ENCODE results near the gene SRRM5. TPM values are rescaled to one million over a fixed set of nuclear protein-coding genes. Genes with fewer than 3 reads are reported as not detected.
"Not testable (repeated sequence)": the region's sequence is repeated elsewhere in the genome, so short reads cannot be mapped to it uniquely, and the experiment has no call there.

Gene SRRM5
- total and polyA plus RNA-seq, 4 donors, result 0.22 to 0.49 (median 0.31) TPM; not detected in 1

DNA sequence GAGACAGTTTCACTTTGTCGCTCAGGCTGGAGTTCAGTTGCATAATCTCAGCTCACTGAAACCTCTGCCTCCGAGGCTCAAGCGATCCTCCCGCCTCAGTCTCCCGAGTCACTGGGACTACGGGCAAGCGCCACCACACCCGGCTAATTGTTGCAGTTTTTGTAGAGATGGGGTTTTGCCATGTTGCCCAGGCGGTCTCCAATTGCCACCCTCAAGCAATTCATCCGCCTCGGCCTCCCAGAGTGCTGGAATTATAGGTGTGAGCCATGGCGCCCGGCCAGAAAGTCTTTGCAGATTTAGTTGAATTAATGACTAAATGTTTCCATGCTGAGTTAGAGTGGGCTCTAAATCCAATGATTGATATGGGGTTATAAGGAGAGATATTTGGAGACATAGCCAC, 32.3 kb downstream of the SRRM5 start:
- H3K9me3 ChIP-seq (ENCODE audit: control insufficient read depth in 4 of 4, insufficient read depth in 3 of 4, low read length in 3 of 4), result peaks cover 0 to 3% (median 0%) of the 10 kb centered on the region in 4 donors
- H3K9ac ChIP-seq (ENCODE audit: insufficient read depth in 1 of 2, low read length in 2 of 2), result no peak overlapping the region
- ATAC-seq (ENCODE audit: insufficient read depth, low FRiP score) (no peak), DNase-seq (no peak)
- peaks cover 0 to 8% (median 4%) of the 10 kb centered on the region in 5 donors for H3K4me1 ChIP-seq (ENCODE audit: control insufficient read depth in 5 of 5, insufficient read depth in 5 of 5, low read length in 5 of 5)
- peaks cover 0 to 16% (median 13%) of the 10 kb centered on the region in 3 donors for H3K27me3 ChIP-seq (ENCODE audit: control insufficient read depth in 3 of 3, insufficient read depth in 3 of 3, low read length in 2 of 3)
- WGBS, 2 donors, result 74 to 82% methylated on average over 13 of the region's 13 CpGs
- peaks cover 0 to 12% (median 5%) of the 10 kb centered on the region in 4 donors for H3K36me3 ChIP-seq (ENCODE audit: control insufficient read depth in 4 of 4, insufficient read depth in 4 of 4, low read length in 4 of 4)
- TF ChIP-seq, protein P1, sequence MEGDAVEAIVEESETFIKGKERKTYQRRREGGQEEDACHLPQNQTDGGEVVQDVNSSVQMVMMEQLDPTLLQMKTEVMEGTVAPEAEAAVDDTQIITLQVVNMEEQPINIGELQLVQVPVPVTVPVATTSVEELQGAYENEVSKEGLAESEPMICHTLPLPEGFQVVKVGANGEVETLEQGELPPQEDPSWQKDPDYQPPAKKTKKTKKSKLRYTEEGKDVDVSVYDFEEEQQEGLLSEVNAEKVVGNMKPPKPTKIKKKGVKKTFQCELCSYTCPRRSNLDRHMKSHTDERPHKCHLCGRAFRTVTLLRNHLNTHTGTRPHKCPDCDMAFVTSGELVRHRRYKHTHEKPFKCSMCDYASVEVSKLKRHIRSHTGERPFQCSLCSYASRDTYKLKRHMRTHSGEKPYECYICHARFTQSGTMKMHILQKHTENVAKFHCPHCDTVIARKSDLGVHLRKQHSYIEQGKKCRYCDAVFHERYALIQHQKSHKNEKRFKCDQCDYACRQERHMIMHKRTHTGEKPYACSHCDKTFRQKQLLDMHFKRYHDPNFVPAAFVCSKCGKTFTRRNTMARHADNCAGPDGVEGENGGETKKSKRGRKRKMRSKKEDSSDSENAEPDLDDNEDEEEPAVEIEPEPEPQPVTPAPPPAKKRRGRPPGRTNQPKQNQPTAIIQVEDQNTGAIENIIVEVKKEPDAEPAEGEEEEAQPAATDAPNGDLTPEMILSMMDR (IDR thresholded peaks at IDR 0.05; ENCODE audit: control extremely low read depth, extremely low read depth), result no peak
- H3K4me3 ChIP-seq, result no peak overlapping the region
- H3K27ac ChIP-seq (ENCODE audit: low read depth in 1 of 2, low read length in 1 of 2), result no peak overlapping the region

DNA sequence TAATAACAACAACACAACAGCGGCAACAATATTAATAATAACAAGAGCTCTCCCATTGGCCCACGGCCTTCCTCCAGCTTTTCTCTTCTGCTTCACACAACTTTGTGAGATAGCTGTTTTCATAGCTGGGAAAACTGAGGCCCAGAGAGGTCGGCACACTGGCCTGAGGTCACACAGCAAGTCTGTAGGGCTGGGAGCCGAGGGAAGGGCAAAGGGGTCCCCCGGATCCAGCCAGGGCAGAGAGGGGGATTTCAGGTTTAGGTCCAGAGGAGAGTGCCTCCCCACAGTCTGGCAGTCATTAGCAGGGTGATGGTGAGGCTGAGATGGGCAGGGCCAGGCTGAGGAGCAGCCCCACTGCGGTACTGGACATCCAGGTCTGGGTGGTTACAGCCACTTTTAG, 36.7 kb downstream of the SRRM5 start:
- H3K9me3 ChIP-seq (ENCODE audit: control insufficient read depth in 4 of 4, insufficient read depth in 3 of 4, low read length in 3 of 4), result peaks cover 0 to 3% (median 0%) of the 10 kb centered on the region in 4 donors
- DNase-seq (no peak), ATAC-seq (ENCODE audit: insufficient read depth, low FRiP score) (no peak)
- TF ChIP-seq, protein P1 (IDR thresholded peaks at IDR 0.05; ENCODE audit: control extremely low read depth, extremely low read depth), result no peak
- no peak overlapping the region for H3K9ac ChIP-seq (ENCODE audit: insufficient read depth in 1 of 2, low read length in 2 of 2)
- H3K27ac ChIP-seq (ENCODE audit: low read depth in 1 of 2, low read length in 1 of 2), result no peak overlapping the region
- H3K36me3 ChIP-seq (ENCODE audit: control insufficient read depth in 4 of 4, insufficient read depth in 4 of 4, low read length in 4 of 4), result peaks cover 0 to 18% (median 5%) of the 10 kb centered on the region in 4 donors
- H3K27me3 ChIP-seq (ENCODE audit: control insufficient read depth in 3 of 3, insufficient read depth in 3 of 3, low read length in 2 of 3), result no peaks in the 10 kb centered on the region
- no peak overlapping the region for H3K4me3 ChIP-seq
- 98 to 99% methylated on average over 6 of the region's 6 CpGs for WGBS, 2 donors
- H3K4me1 ChIP-seq (ENCODE audit: control insufficient read depth in 5 of 5, insufficient read depth in 5 of 5, low read length in 5 of 5), result no peaks in the 10 kb centered on the region

DNA sequence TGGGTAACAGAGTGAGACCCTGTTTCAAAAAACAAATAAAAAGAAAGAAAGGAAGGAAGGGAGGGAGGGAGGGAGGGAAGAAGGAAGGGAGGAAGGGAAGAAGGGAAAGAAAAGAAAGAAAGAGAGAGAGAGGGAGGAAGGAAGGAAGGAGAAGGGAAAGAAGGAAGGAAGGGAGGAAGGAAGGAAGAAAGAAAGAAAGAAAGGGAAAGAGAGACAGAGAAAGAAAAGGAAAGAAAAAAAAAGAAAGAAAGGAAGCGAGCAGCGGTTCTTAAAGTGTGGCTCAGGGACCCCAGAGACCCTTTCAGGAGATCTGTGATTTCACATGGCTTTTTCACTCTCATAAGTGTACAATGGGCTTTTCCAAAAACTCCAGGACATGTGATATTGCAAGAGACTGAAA, 37.6 kb downstream of the SRRM5 start:
- H3K9me3 ChIP-seq (ENCODE audit: control insufficient read depth in 4 of 4, insufficient read depth in 3 of 4, low read length in 3 of 4), result peaks cover 0 to 3% (median 0%) of the 10 kb centered on the region in 4 donors
- DNase-seq, result no peak
- no peak overlapping the region for H3K9ac ChIP-seq (ENCODE audit: insufficient read depth in 1 of 2, low read length in 2 of 2)
- H3K27ac ChIP-seq (ENCODE audit: low read depth in 1 of 2, low read length in 1 of 2), result no peak overlapping the region
- no peak overlapping the region for H3K4me3 ChIP-seq
- no peaks in the 10 kb centered on the region for H3K27me3 ChIP-seq (ENCODE audit: control insufficient read depth in 3 of 3, insufficient read depth in 3 of 3, low read length in 2 of 3)
- 85% methylated on average over 2 of the region's 2 CpGs for WGBS, 2 donors
- TF ChIP-seq, protein P1 (IDR thresholded peaks at IDR 0.05; ENCODE audit: control extremely low read depth, extremely low read depth), result no peak
- peaks cover 0 to 19% (median 5%) of the 10 kb centered on the region in 4 donors for H3K36me3 ChIP-seq (ENCODE audit: control insufficient read depth in 4 of 4, insufficient read depth in 4 of 4, low read length in 4 of 4)
- no peaks in the 10 kb centered on the region for H3K4me1 ChIP-seq (ENCODE audit: control insufficient read depth in 5 of 5, insufficient read depth in 5 of 5, low read length in 5 of 5)
- no peak for ATAC-seq (ENCODE audit: insufficient read depth, low FRiP score)

DNA sequence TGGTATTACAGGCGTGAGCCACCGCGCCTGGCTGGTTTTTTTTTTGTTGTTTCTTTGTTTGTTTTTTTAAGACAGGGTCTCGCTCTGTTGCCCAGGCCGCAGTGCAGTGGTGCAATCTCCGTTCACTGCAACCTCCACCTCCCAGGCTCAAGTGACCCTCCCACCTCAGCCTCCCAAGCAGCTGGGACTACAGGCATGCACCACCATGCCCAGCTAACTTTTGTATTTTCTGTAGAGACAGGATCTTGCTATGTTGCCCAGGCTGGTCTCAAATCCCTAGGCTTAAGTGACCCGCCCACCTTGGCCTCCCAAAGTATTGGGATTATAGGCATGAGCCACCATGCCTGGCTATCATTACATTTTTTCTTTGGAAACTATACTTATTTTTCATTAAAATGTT, 38.4 kb downstream of the SRRM5 start:
- not testable (repeated sequence) for H3K9ac ChIP-seq (ENCODE audit: insufficient read depth in 1 of 2, low read length in 2 of 2); ATAC-seq (ENCODE audit: insufficient read depth, low FRiP score); H3K4me1 ChIP-seq (ENCODE audit: control insufficient read depth in 5 of 5, insufficient read depth in 5 of 5, low read length in 5 of 5); H3K27ac ChIP-seq (ENCODE audit: low read depth in 1 of 2, low read length in 1 of 2); H3K4me3 ChIP-seq; H3K27me3 ChIP-seq (ENCODE audit: control insufficient read depth in 3 of 3, insufficient read depth in 3 of 3, low read length in 2 of 3); H3K9me3 ChIP-seq (ENCODE audit: control insufficient read depth in 4 of 4, insufficient read depth in 3 of 4, low read length in 3 of 4); DNase-seq
- peaks cover 0 to 25% (median 6%) of the 10 kb centered on the region in 4 donors for H3K36me3 ChIP-seq (ENCODE audit: control insufficient read depth in 4 of 4, insufficient read depth in 4 of 4, low read length in 4 of 4)
- WGBS, 2 donors, result 96 to 97% methylated on average over 7 of the region's 7 CpGs

All from lung (tissue), 12 donors.